HG03139 (cell line): Measurements from ENCODE around the gene RBM17.
"Not testable (repeated sequence)": the region's sequence is repeated elsewhere in the genome, so short reads cannot be mapped to it uniquely, and the experiment has no call there.

Experiments used
- ATAC-seq: cut with Tn5 transposase; IDR thresholded peaks from one replicate; pipeline ENCODE4 v1.9.1; 2021; ENCODE audit not compliant: unreplicated experiment

The RBM17 gene, protein sequence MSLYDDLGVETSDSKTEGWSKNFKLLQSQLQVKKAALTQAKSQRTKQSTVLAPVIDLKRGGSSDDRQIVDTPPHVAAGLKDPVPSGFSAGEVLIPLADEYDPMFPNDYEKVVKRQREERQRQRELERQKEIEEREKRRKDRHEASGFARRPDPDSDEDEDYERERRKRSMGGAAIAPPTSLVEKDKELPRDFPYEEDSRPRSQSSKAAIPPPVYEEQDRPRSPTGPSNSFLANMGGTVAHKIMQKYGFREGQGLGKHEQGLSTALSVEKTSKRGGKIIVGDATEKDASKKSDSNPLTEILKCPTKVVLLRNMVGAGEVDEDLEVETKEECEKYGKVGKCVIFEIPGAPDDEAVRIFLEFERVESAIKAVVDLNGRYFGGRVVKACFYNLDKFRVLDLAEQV

DNA sequence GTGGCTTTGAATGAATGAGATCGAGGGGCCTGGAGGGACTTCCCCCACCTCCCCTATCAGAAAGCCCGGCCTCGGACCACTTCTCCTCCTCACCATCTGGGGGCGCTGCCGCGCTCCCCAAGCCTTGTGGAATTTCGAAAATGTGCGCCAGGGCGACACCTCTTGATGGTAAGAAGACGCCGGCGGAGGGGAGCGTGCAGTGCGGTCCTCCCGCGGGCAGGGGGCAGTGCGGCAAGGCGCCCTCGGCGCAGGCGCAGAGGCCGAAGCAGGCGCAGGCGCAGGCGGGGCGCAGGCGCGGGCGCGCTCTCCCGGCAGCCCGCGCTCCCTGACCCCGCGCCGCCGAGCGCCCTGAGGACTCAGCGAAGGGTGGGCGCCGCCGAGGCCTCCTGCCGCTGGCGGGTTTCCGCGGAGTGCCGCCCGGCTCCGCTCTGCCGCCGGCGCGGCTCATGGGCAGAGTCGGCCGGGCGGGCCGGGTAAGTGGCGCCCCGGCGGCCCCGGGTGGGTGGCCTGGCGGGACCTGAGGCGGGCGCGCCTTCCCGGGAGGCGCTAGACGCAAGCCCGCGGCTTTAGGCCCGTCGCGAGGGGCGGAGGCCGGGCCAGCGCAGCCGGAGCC, at the start of gene RBM17:
Gene RBM17 (plus strand): TSS at position 314 of the 613 bp plus-strand sequence. CDS start 8,032 bp downstream, outside the sequence.
- ATAC-seq: peak; percentile 79

DNA sequence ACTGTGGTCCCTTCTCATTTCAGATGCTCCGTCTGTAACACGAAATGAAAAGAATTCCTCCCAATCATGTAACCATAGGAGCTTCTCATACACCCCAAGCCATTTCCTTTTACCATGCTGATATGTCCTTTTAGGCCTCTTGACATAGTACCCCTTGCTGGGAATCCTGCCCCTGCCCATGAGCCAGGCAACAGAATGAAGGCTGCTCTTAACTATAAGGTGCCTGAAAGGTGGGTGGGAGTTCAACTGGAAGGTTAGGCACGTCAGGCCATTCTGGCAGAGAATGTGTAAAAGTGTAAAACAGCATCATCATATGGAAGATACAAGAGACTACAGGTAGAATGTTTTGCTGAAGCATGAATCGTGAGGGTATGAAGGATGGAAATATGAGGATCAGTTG, 49.1 kb upstream of the RBM17 start:
- no peak for ATAC-seq

DNA sequence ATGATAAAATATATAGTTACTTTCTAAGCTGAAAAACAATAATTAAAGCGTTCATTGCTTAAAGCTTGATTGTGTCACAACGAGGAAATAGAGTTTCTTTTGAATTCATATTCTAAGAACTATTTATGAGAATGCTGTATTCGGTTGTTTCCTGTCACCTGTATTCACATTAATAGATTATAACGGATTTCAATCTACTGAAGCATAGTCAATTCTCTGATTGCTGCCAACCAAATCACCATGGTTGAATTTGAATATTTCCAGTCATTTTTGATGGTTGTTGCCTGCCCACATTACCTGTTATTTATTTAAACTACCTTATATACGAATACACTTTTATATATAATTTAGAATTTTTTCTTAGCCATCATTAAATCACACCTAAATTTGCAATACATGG, 48.6 kb upstream of the RBM17 start:
- ATAC-seq: no peak

DNA sequence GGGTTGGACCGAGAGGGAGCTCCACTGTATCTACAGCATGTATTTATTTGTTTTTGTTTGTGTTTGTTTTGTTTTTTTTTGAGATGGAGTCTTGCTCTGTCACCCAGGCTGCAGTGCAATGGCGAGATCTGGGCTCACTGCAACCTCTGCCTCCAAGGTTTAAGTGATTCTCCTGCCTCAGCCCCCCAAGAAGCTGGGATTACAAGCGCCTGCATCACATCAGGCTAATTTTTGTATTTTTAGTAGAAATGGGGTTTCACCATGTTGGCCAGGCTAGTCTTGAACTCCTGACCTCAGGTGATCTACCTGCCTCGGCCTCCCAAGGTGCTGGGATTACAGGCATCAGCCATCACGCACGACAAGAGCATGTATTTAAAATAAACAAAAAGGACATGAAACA, 45.5 kb upstream of the RBM17 start:
- not testable (repeated sequence) for ATAC-seq

DNA sequence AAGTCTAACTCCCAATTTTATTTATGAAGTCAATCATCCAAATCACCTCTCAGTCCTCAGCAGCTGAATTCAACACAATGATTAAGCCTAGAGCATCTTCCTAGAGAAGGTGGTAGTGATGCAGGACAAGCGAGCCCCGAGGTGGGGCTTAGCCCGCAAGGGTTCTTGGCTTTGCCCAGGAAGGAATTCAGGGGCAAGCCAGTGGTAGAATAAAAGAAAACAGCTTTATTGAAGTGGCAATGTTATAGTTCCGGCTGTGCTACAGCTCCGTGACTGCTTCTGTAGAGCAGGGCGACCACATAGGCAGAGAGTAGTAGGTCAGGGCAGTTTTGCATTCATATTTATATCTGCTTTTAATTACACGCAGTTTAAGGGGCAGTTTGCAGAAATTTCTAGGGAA, 44.8 kb upstream of the RBM17 start:
- ATAC-seq: no peak

- no peak for ATAC-seq
Observed at GRCh38 chr10:6044751-6045313, 44.0 kb upstream of the RBM17 start.

- no peak for ATAC-seq
Observed at GRCh38 chr10:6045314-6045848, 43.5 kb upstream of the RBM17 start.

DNA sequence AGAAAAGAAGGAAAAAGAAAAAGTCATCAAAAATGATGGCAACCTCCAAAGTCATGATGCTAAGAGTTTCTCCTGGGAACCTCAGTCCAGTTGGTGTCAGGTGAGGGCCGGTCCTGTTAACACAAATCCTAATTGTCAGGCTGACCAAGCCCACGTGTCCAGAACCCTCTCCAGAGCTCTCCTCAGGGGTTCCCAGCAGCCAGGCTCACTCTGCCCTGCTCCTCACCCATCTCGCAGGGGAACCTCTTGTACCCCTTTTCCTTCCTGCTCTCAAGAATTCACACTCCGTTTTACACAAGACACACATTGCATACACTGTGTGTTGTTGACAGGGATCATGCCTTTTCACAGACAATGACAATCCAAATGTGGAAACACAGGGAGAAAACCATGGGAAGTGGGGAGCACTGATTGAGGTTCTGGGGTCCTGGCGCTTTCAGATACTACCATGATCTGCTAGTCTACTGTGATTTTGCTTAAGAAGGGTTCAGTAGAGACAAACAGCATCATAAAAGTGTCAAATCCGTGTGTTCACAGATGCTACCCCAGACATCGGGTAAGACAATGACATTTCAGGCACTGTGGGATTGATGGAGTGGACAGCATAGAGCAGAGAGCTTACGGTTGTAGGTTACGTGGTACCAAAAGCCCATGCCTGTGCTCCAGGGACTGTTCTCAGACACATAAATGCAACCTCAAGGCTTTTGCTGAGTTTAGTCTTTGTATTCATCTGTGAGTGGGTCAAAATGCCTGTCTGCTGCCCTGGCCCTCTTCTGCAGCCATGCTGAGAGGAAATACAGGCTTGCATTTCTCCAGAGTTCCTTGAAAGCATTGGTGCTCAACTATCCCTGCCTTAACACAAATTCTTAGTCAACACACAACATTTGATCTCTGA, 42.7 kb upstream of the RBM17 start:
- no peak for ATAC-seq

DNA sequence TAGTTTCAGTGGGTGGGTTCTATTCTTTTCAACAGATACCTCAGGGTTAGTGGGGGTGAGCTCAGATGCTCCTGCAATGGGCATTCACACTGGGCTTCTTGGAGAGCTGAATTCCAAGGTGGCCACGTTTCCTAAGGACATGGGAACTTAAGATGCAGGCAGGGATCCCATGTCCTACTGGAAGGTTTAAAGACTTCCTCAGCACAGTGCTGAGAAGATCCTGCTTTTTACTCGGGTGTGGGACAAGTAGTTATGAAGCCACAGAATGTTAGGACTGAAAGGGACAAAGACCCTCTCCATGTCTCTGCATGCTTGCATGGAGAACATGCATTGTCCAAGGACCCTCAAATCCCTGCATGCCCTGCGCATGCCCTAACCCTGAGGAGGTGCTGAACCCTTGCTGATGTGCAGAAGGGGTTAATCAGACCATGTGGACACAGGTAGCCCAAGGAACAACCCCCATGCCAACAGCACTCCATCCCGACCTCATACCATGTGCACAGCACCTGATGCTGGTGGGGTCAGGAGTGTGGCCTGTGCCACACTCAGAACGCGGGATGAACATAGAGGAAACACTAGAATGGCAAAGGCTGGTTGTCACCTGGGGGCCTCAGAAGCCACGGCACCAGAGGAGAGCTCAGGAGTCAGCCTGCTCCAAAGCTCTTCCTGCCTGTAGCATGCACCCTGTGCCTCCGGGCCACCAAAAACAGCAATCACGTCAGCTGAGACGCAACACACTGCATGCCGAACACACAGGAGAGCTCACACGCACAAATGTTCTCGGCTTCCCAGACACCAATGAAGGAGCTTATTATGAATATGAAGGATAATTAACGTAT, 41.8 kb upstream of the RBM17 start:
- no peak for ATAC-seq

GRCh38 chr10:6047847-6048246, 41.0 kb upstream of the RBM17 start:
- ATAC-seq: no peak

GRCh38 chr10:6048281-6049030, 40.4 kb upstream of the RBM17 start:
- no peak for ATAC-seq

GRCh38 chr10:6049031-6049400, 39.8 kb upstream of the RBM17 start:
- no peak for ATAC-seq

- peak; percentile 62 for ATAC-seq
Observed at GRCh38 chr10:6050801-6051445, 37.9 kb upstream of the RBM17 start.

- no peak for ATAC-seq
Observed at GRCh38 chr10:6052247-6053221, 36.3 kb upstream of the RBM17 start.

DNA sequence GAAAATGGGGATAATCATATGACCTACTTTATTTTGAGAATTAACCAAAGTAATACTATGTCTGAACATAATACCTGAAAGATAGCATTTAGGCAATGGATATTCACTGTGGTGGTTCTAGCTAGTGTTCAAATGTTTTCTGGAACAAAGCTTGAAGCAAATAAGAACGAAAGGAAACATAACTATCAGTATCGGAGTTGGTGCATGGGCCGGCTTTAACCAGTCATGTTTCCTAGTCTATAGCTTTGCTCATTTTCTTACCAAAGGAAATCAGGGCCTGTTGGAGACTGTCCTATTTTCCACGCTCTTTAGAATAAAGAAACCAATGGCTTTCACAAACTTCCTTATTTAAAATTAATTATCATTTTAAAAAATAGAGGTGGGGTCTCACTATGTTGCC, 35.5 kb upstream of the RBM17 start:
- no peak for ATAC-seq

DNA sequence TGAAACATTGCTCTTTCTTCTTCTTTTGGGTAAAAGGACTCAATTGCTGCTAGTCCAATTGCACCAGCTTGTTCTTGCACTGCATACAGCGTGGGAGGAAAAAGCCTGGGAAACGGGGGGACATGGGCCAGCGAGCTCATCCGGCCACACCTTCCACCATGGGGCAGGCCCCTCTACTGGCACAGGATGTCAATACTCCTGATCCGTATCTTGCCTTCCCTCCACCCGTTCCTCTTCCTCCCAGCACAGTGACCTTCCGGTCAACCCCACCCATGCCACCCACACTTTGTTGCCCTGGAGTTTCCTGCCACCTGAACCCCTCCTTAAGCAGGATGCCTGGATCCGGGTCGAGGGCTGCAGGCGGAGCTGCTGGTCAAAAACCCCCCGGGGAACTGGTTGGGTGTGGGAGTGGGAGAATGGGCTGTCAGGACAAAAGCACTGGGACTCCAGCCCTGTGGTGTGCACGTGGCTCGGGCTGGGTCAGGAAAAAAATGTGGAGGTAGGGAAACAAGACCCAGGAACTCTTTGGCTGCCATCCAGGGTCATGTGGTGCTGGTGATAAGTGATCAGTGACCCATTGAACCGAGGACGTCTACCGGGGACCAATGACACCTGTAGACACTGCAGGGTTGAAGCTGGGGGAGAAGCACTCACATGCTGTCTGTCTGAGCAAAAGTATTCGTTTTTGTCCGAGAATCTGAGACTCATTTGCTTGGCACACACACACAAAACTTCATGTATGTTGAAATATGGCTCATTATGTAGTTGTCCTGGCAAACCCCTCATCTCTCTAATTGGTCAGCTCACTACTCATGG, 34.8 kb upstream of the RBM17 start:
- ATAC-seq: no peak

- ATAC-seq: no peak
Observed at GRCh38 chr10:6054884-6055283, 34.0 kb upstream of the RBM17 start.
